ENCODE measurements around the gene MPG.
"Not testable (repeated sequence)": the region's sequence is repeated elsewhere in the genome, so short reads cannot be mapped to it uniquely, and the experiment has no call there.

Gene MPG

DNA sequence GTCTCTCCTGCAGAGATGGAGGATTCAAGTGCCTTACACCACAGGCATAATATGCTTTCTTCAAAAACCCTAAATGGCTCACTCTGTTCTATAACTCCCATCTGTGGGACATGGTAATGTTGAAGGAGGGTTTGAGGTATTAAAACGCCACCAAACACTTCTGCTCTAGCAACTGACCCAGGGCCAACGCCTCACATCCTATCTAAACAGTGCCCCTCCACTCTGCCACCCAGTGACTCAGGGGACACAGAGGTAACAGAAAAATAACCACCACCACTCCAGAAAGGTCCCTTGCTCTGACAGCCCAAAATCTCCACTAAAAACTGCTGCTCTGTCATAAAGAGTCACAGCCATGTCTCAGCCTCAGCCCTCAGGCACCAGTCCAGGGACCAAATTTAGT lies 42.7 kb downstream of the MPG start:
- peaks cover 3% of the 10 kb centered on the region; the same call in 1 of the 2 replicates for H3K79me2 ChIP-seq (ENCODE audit: control insufficient read depth, low read length)
- no peak overlapping the region for H3K27ac ChIP-seq (ENCODE audit: low read depth, low read length)
- TF ChIP-seq, protein P1, sequence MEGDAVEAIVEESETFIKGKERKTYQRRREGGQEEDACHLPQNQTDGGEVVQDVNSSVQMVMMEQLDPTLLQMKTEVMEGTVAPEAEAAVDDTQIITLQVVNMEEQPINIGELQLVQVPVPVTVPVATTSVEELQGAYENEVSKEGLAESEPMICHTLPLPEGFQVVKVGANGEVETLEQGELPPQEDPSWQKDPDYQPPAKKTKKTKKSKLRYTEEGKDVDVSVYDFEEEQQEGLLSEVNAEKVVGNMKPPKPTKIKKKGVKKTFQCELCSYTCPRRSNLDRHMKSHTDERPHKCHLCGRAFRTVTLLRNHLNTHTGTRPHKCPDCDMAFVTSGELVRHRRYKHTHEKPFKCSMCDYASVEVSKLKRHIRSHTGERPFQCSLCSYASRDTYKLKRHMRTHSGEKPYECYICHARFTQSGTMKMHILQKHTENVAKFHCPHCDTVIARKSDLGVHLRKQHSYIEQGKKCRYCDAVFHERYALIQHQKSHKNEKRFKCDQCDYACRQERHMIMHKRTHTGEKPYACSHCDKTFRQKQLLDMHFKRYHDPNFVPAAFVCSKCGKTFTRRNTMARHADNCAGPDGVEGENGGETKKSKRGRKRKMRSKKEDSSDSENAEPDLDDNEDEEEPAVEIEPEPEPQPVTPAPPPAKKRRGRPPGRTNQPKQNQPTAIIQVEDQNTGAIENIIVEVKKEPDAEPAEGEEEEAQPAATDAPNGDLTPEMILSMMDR (IDR thresholded peaks at IDR 0.05; ENCODE audit: low read depth, low read length, poor library complexity, severe bottlenecking): no peak
- no peak for TF ChIP-seq EZH2phosphoT487 (IDR thresholded peaks at IDR 0.05; ENCODE audit: borderline replicate concordance, low read length)
- H3K9me3 ChIP-seq (ENCODE audit: control insufficient read depth, insufficient read depth, low read length): no peaks in the 10 kb centered on the region
- H3K27me3 ChIP-seq (ENCODE audit: control insufficient read depth, low read length): no peaks in the 10 kb centered on the region
- H3K4me2 ChIP-seq (ENCODE audit: low read length): no peak overlapping the region
- H3K4me3 ChIP-seq (ENCODE audit: low read length): no peak overlapping the region
- H3K36me3 ChIP-seq (ENCODE audit: control insufficient read depth, low read length): peaks cover 32% of the 10 kb centered on the region
- no peaks in the 10 kb centered on the region for H3K9me2 ChIP-seq (replicated peaks; ENCODE audit: control insufficient read depth, low read length)
- peaks cover 5% of the 10 kb centered on the region for H3K4me1 ChIP-seq (ENCODE audit: control insufficient read depth, low read length)
- peaks cover 7% of the 10 kb centered on the region for H3F3A ChIP-seq (ENCODE audit: control insufficient read depth, insufficient read depth)
- peaks cover 4% of the 10 kb centered on the region; the same call in 1 of the 2 replicates for H4K20me1 ChIP-seq (ENCODE audit: control insufficient read depth, insufficient read depth, low read depth, low read length)

- no peak overlapping the region for H3K4me2 ChIP-seq (ENCODE audit: low read length)
- H3F3A ChIP-seq (ENCODE audit: control insufficient read depth, insufficient read depth): peaks cover 7% of the 10 kb centered on the region
- no peaks in the 10 kb centered on the region for H3K9me2 ChIP-seq (replicated peaks; ENCODE audit: control insufficient read depth, low read length)
- TF ChIP-seq, protein P1 (IDR thresholded peaks at IDR 0.05; ENCODE audit: low read depth, low read length, poor library complexity, severe bottlenecking): no peak
- TF ChIP-seq EZH2phosphoT487 (IDR thresholded peaks at IDR 0.05; ENCODE audit: borderline replicate concordance, low read length): no peak
- peaks cover 4% of the 10 kb centered on the region; the same call in 1 of the 2 replicates for H4K20me1 ChIP-seq (ENCODE audit: control insufficient read depth, insufficient read depth, low read depth, low read length)
- H3K36me3 ChIP-seq (ENCODE audit: control insufficient read depth, low read length): peaks cover 16% of the 10 kb centered on the region
- peaks cover 5% of the 10 kb centered on the region for H3K4me1 ChIP-seq (ENCODE audit: control insufficient read depth, low read length)
- H3K4me3 ChIP-seq (ENCODE audit: low read length): no peak overlapping the region
- H3K79me2 ChIP-seq (ENCODE audit: control insufficient read depth, low read length): peaks cover 5% of the 10 kb centered on the region; the same call in 1 of the 2 replicates
- no peaks in the 10 kb centered on the region for H3K9me3 ChIP-seq (ENCODE audit: control insufficient read depth, insufficient read depth, low read length)
- H3K27ac ChIP-seq (ENCODE audit: low read depth, low read length): no peak overlapping the region
- no peaks in the 10 kb centered on the region for H3K27me3 ChIP-seq (ENCODE audit: control insufficient read depth, low read length)
These were observed 44.3 kb downstream of the MPG start for GRCh38 chr16:122361-122760.

GRCh38 chr16:123558-124350 lies 45.7 kb downstream of the MPG start:
- not testable (repeated sequence) for H3K4me2 ChIP-seq (ENCODE audit: low read length); H3K9me3 ChIP-seq (ENCODE audit: control insufficient read depth, insufficient read depth, low read length); H3K4me3 ChIP-seq (ENCODE audit: low read length); H4K20me1 ChIP-seq (ENCODE audit: control insufficient read depth, insufficient read depth, low read depth, low read length); H3F3A ChIP-seq (ENCODE audit: control insufficient read depth, insufficient read depth); H3K9me2 ChIP-seq (replicated peaks; ENCODE audit: control insufficient read depth, low read length); H3K4me1 ChIP-seq (ENCODE audit: control insufficient read depth, low read length); H3K27me3 ChIP-seq (ENCODE audit: control insufficient read depth, low read length); H3K27ac ChIP-seq (ENCODE audit: low read depth, low read length)
- Histone ChIP-seq H3K36me3 (ENCODE audit: control insufficient read depth, low read length) (peaks cover 14% of the 10 kb centered on the region), H3K79me2 (ENCODE audit: control insufficient read depth, low read length) (peaks cover 10% of the 10 kb centered on the region)

DNA sequence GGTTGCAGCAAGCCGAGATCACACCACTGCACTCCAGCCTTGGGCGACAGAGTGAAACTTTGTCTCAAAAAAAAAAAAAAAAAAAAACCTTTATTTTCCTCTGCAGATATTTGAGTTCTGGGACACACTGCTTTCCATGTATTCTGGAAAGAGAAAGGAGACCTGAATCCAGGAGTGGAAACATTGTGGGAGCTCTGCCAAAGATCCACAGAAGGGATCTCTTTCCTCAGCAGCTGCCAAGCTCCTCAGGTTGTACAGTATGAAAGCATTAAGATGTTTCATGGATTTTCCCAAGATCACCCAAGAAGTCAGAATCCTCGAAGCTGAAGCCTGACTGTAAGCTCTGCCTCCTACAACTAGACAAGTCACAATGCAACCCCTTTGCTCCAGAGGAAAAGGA lies 47.0 kb downstream of the MPG start:
- Histone ChIP-seq H3K79me2 (ENCODE audit: control insufficient read depth, low read length) (peaks cover 23% of the 10 kb centered on the region), H3F3A (ENCODE audit: control insufficient read depth, insufficient read depth) (no peaks in the 10 kb centered on the region), H3K4me1 (ENCODE audit: control insufficient read depth, low read length) (no peaks in the 10 kb centered on the region), H3K27me3 (ENCODE audit: control insufficient read depth, low read length) (no peaks in the 10 kb centered on the region), H3K4me2 (ENCODE audit: low read length) (no peak overlapping the region), H3K9me2 (replicated peaks; ENCODE audit: control insufficient read depth, low read length) (no peaks in the 10 kb centered on the region), H3K4me3 (ENCODE audit: low read length) (no peak overlapping the region), H4K20me1 (ENCODE audit: control insufficient read depth, insufficient read depth, low read depth, low read length) (peaks cover 4% of the 10 kb centered on the region; the same call in 1 of the 2 replicates), H3K9me3 (ENCODE audit: control insufficient read depth, insufficient read depth, low read length) (no peaks in the 10 kb centered on the region), H3K27ac (ENCODE audit: low read depth, low read length) (no peak overlapping the region), H3K36me3 (ENCODE audit: control insufficient read depth, low read length) (peaks cover 14% of the 10 kb centered on the region)
- TF ChIP-seq EZH2phosphoT487 (IDR thresholded peaks at IDR 0.05; ENCODE audit: borderline replicate concordance, low read length): no peak
- TF ChIP-seq, protein P1 (IDR thresholded peaks at IDR 0.05; ENCODE audit: low read depth, low read length, poor library complexity, severe bottlenecking): no peak

Measured in DOHH2 (cell line).